HG03025 (cell line): ENCODE results near the gene ONECUT3.
"Not testable (repeated sequence)": the region's sequence is repeated elsewhere in the genome, so short reads cannot be mapped to it uniquely, and the experiment has no call there.

Experiments
- ATAC-seq: cut with Tn5 transposase; IDR thresholded peaks from one replicate; pipeline ENCODE4 v1.9.1; 2021; ENCODE audit warnings: mild to moderate bottlenecking, moderate library complexity; ENCODE audit not compliant: unreplicated experiment, low FRiP score

ONECUT3 gene

GRCh38 chr19:1787116-1787515, 33.8 kb downstream of the ONECUT3 start:
- ATAC-seq: no peak

DNA sequence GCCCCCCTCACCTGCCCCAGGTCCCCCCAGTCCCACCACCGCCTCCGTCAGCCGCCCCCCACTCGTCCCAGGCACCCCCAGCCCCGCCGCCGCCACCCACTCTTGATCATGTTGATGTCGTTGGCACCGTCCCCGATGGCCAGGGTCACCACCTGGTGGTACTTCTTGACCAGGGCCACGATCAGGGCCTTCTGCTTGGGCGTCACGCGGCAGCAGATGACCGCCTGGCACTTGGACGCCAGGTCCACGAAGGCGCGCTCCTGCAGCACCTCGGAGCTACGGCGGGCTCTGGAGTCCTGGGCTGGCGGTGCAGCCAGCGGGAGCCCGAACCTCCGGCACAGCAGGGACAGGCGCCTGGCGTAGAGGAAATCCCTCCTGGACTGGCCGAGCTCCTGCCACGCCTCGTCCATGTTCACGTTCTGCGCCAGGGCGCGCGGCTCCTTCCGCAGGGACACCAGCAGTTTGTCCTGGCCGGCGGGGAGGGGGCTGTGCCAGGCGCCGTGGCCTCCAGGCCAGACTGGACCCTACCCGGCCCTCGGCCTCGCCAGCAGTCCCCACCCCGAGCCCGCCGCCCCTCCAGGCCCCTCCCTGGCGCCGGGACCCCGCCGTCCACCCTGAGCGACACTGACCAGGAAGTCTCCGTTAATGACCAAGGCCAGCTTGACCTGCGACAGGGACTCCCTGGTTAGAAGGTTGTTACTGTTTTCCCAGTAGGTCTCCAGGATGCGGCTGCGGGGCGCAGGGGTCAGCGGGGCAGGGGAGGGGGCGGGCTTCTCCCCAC, 36.1 kb downstream of the ONECUT3 start:
- ATAC-seq: no peak

GRCh38 chr19:1790054-1790792, 36.9 kb downstream of the ONECUT3 start:
- no peak for ATAC-seq

DNA sequence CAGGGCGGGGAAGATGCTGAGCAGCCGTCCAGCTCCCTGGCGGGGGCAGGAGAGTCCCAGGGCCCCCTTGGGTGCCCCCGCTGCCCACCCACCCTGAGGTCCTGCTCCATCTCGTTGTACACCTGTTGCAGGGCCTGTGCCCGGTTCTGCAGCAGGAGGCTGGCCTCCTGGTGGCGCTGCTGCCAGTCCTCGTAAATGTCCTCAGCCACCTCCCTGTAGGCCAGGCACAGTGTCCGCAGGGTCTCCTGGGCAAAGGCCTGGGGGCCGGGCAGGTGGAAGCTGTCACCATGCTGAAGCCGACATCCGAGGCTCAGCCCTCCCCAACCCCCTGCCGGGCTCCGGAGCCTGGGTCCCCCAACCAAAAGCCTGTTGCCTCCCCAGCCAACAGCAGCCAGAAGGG, 38.6 kb downstream of the ONECUT3 start:
- ATAC-seq: no peak

DNA sequence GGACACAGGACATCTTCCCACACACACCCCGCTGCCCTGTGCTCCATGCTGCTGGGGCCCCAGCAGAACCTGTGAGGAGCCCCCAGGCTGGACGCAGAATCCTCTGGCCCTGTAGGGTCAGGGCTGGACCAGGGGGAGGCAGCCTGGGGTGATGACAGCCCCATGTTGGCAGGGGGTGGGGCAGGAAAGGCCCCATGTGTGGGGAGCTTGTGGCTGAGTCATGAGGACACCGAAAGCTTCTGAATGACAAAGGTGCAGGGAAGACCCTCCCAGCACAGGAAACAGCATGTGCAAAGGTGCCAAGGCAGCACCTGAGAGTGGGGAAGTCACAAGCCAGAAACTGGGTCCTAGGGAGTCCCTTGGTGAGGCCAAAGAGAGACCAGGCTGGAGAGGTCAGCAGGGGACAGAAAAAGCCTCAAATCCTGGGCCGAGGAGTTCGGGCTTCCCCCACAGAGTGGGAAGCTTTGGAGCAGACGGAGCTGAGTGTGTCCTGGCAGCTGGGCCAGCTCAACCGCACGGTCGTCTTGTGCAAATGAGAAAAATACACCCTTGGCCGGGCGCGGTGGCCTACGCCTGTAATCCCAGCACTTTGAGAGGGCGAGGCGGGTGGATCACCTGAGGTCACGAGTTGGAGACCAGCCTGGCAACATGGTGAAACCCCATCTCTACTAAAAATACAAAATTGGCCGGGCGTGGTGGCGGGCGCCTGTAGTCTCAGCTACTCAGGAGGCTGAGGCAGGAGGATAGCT, 41.3 kb downstream of the ONECUT3 start:
- no peak for ATAC-seq

GRCh38 chr19:1796395-1797142, 43.3 kb downstream of the ONECUT3 start:
- no peak for ATAC-seq

DNA sequence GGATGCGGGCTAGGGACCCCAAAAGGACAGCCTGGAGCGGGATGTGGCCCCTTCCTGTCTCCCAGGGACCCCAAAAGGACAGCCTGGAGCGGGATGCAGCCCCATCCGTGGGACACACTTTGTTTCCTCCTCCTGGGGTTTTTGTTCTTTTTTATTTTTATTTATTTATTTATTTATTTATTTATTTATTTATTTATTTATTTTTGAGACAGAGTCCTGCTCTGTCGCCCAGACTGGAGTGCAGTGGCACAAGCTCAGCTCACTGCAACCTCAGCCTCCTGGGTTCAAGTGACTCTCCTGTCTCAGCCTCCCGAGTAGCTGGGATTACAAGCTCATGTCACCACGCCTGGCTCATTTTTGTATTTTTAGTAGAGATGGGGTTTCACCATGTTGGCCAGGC, 44.0 kb downstream of the ONECUT3 start:
- not testable (repeated sequence) for ATAC-seq

DNA sequence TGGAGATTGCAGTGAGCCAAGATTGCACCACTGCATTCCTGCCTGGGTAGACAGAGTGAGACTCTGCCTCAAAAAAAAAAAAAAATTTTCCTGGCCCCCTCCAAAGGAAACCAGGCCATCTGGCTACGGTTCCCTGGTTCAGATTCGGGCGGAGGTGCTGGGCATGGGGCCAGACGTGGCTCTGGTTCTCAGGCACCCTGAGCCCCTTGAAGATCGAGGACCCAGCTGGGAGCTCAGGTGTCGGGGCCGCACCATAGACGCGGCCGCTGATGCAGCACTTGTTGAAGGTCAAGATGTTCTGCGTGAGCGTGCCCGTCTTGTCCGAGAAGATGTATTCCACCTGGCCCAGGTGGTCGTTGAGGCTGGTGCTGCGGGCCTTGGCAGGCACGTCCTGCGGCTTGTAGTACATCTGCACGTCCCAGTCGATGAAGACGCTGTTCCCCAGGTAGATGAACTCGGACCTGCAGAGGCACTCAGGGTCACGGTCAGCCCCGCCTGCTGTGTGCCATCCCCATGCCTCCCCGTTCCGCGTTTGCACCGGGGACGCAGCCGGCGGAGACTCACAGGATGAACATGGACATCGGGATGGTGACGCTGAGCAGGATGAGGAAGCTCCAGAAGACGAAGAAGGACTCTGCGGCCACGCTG, 46.5 kb downstream of the ONECUT3 start:
- no peak for ATAC-seq

DNA sequence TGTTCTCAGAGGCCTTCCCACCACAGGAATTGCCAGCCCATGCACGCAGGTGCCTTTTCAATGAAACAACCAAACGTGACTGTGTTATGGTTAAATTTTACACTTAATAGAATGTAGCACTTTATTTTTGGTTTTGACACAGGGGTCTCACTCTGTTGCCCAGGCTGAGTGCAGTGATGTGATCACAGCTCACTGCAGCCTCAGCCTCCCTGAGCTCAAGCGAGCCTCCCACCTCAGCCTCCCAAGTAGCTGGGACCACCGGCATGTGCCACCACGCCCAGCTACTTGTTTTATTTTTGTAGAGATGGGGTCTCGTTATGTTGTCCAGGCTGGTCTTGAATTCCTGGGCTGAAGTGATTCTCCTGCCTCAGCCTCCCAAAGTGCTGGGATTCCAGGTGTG, 51.6 kb downstream of the ONECUT3 start:
- no peak for ATAC-seq

- no peak for ATAC-seq
These were observed 52.3 kb downstream of the ONECUT3 start for GRCh38 chr19:1805401-1806183.

DNA sequence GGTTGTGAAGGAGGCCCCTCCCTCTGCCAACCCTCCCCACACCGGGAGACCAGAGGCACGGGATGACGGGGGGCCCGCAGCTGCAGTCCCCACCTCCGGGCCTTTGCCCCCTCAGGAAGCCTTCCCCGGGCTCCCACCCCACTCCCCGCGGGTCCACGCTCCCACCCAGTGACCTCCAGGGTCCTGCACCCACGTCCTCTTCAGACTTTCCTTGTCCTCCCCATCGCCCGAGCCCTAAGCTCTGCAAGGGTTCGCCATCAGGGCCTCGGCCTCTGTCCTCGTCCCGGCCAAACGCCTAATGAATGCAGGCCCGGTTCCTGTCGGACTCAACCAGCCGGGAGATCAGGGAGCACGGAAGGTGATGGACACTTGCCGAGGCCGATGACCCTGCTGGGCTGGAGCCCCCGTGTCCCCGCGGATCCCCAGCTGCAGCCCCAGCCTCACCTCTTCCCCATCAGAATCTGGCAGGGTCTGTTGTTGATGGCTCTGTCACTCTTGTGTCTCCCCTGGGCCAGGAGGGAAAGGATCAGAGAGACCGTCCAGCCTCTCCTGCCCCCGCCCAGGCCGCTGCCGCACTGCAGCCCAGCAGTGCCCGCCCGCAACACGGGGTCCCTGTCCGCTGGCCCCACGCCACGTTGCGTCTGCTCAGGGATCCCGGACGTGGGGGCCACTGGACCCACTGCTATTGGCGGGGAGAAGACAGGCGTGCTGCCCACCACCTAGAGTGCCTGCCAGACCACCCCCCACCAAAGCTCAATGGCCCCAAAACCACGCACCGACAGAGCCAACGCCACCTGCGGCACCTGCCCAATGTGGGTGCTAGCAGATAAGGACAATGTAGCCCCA, 53.1 kb downstream of the ONECUT3 start:
- ATAC-seq: no peak

GRCh38 chr19:1807030-1807694, 53.9 kb downstream of the ONECUT3 start:
- no peak for ATAC-seq

- ATAC-seq: no peak
These were observed 54.5 kb downstream of the ONECUT3 start for GRCh38 chr19:1807695-1808394.

- ATAC-seq: no peak
These were observed 55.1 kb downstream of the ONECUT3 start for GRCh38 chr19:1808395-1808731.

DNA sequence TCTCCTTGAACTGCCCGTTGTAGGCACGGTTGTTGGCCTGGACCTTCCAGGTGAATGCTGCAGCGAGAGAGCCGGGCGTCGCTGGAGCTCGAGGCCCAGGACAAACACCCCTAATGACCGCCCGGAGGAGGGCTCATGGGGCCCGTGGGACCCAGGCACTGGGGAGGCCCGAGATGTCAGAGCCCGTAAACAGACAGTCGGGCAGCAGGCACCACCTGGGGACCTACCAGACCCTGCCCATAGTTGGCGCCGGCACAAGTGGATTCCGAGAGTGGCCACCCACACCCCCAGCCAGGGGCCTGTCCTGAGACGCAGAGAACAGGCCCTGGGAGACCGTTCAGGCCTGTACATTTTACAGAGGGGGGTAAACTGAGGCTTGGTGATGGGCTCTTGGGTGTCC, 56.4 kb downstream of the ONECUT3 start:
- ATAC-seq: no peak

- no peak for ATAC-seq
These were observed 57.3 kb downstream of the ONECUT3 start for GRCh38 chr19:1810439-1811160.

DNA sequence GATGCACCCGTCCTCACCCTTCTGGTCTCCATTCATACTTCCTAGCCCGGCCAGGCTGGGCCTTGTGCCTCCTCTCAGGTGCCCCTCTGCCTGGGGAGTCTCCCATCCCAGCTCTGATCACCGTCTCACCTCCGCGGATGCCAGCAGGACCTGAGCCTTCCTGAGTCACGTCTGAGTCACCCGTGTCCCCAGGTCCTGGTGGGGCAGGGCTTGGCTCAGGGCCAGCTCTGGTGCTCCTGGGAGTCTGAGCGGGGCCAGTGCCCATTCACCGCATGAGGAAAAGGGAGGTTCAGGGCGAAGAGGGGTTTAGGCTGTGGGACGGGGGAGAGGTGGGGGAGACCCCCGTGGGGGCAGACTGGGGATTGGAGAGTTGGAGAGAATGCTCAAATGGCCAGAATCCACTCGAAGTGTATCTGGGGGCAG, 58.2 kb downstream of the ONECUT3 start:
- ATAC-seq: no peak
